ENCODE results near the gene VN1R5. TPM values are rescaled to one million over a fixed set of nuclear protein-coding genes. Genes with fewer than 3 reads are reported as not detected.
A peak's percentile ranks its signal among the peaks of the same experiment; 100 is the strongest.

The VN1R5 gene
- total and polyA plus RNA-seq, 2 of the 13 experiments (the other 11 are each of a cell fraction or from before 2014, with no cell fraction given) = not detected

DNA sequence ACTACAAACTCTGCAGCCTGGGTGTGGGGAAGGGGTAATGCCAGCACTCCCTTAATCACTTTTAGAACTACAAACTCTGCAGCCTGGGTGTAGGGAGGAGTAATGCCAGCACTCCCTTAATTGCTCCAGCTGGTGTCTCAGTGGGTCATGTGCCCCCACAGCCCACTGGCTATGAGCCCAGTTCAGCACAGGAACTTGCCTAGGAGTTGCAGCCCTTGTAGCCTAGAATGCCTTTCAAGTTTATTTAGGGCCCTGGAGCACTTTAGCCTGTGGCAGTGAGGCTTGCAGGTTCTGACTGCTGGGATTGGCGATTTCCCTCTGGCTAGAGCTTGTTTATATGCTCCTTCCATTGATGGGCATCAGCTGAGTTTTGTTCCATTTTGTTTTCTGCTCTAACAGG lies 17.1 kb downstream of the VN1R5 start:
- H2AFZ ChIP-seq (ENCODE audit: low read length) = no peak overlapping the region
- H3K4me2 ChIP-seq (ENCODE audit: low read depth, low read length) = no peak overlapping the region
- H4K20me1 ChIP-seq (ENCODE audit: insufficient read depth, low read length) = no peaks in the 10 kb centered on the region
- BruUV-seq (replicated peaks) = no TSS peak
- no peak overlapping the region for H3K9ac ChIP-seq (ENCODE audit: insufficient read depth, low read depth, low read length)
- H3K79me2 ChIP-seq (ENCODE audit: insufficient read depth, low read length) = no peaks in the 10 kb centered on the region
- no peak for FAIRE-seq
- no peak overlapping the region for H3K27ac ChIP-seq (ENCODE audit: extremely low read length, insufficient read depth, low read length)
- peaks cover 7% of the 10 kb centered on the region for H3K9me3 ChIP-seq (ENCODE audit: low read length)
- POLR2A ChIA-PET = no interaction called here
- no peaks in the 10 kb centered on the region for H3K27me3 ChIP-seq (ENCODE audit: control insufficient read depth in 1 of 2, insufficient read depth in 2 of 2, low read length in 2 of 2)
- in situ Hi-C loops (cut with HindIII; ENCODE audit: extremely low pct_ligation_motif_present, low pct_unique_long_range_greater_than_20kb) = no loop called here
- H3K4me3 ChIP-seq (replicated peaks in 1 of 3; ENCODE audit: insufficient read depth in 1 of 3, low read depth in 2 of 3, low read length in 3 of 3) = no peak overlapping the region
- no peaks in the 10 kb centered on the region for H3K36me3 ChIP-seq (replicated peaks in 1 of 2; ENCODE audit: control insufficient read depth in 1 of 2, insufficient read depth in 2 of 2, low read length in 2 of 2)
- ATAC-seq = peak; percentile 21; the same call in 1 of the 3 replicates
- CTCF ChIA-PET (ENCODE audit: low intra/inter-chr PET ratio, low total read pairs) = no interaction called here
- intact Hi-C loops (cut with micrococcal nuclease; ENCODE audit: unreplicated experiment) = no loop called here
- TF ChIP-seq, protein P1, sequence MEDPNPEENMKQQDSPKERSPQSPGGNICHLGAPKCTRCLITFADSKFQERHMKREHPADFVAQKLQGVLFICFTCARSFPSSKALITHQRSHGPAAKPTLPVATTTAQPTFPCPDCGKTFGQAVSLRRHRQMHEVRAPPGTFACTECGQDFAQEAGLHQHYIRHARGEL (CRISPR knock-in tag; IDR thresholded peaks at IDR 0.05) = no peak
- no peak for TF ChIP-seq ZNF670 (CRISPR knock-in tag; IDR thresholded peaks at IDR 0.05; ENCODE audit: borderline replicate concordance)
- TF ChIP-seq RFXAP (CRISPR knock-in tag; IDR thresholded peaks at IDR 0.05; ENCODE audit: borderline replicate concordance) = no peak
- no peak for TF ChIP-seq SMYD3 (CRISPR knock-in tag; IDR thresholded peaks at IDR 0.05)
- TF ChIP-seq ZNF496 (CRISPR knock-in tag; IDR thresholded peaks at IDR 0.05; ENCODE audit: insufficient replicate concordance) = no peak
- no peak for TF ChIP-seq ZFP36L2 (CRISPR knock-in tag; IDR thresholded peaks at IDR 0.05)
- no peak for TF ChIP-seq RFX1 (IDR thresholded peaks at IDR 0.05)
- TF ChIP-seq NR3C1 (CRISPR knock-in tag; IDR thresholded peaks at IDR 0.05) = no peak
- TF ChIP-seq ZMYM3 (CRISPR knock-in tag; IDR thresholded peaks at IDR 0.05) = no peak
- TF ChIP-seq SSRP1 (CRISPR knock-in tag; IDR thresholded peaks at IDR 0.05) = no peak
- TF ChIP-seq PHF20 (CRISPR knock-in tag; IDR thresholded peaks at IDR 0.05) = no peak
- TF ChIP-seq TMF1 (CRISPR knock-in tag; IDR thresholded peaks at IDR 0.05; ENCODE audit: low read depth) = no peak
- TF ChIP-seq HMG20A (CRISPR knock-in tag; IDR thresholded peaks at IDR 0.05; ENCODE audit: borderline replicate concordance) = no peak
- no peak for DNase-seq (ENCODE audit: low spot score)
- H3K4me1 ChIP-seq (ENCODE audit: insufficient read depth, low read length) = peaks cover 23% of the 10 kb centered on the region
- WGBS (ENCODE audit: low lambda C conversion rate) = 0% methylated on average over 1 of the region's 1 CpG
